ENCODE results near the gene TTC19.

GRCh38 chr17:15981208-15981607 lies 18.4 kb upstream of the TTC19 start:
- TF ChIP-seq POLR2A (IDR thresholded peaks at IDR 0.05), result no peak
- TF ChIP-seq, protein P1, sequence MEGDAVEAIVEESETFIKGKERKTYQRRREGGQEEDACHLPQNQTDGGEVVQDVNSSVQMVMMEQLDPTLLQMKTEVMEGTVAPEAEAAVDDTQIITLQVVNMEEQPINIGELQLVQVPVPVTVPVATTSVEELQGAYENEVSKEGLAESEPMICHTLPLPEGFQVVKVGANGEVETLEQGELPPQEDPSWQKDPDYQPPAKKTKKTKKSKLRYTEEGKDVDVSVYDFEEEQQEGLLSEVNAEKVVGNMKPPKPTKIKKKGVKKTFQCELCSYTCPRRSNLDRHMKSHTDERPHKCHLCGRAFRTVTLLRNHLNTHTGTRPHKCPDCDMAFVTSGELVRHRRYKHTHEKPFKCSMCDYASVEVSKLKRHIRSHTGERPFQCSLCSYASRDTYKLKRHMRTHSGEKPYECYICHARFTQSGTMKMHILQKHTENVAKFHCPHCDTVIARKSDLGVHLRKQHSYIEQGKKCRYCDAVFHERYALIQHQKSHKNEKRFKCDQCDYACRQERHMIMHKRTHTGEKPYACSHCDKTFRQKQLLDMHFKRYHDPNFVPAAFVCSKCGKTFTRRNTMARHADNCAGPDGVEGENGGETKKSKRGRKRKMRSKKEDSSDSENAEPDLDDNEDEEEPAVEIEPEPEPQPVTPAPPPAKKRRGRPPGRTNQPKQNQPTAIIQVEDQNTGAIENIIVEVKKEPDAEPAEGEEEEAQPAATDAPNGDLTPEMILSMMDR (IDR thresholded peaks at IDR 0.05), result no peak
